Neural cell (in vitro differentiated cells): ENCODE measurements around the gene CDCA5. TPM values are rescaled to one million over a fixed set of nuclear protein-coding genes. Genes with fewer than 3 reads are reported as not detected.

Experiments
- H2AFZ ChIP-seq: fragments of 200-600, 300-800 bp; sonication (generic), shearing (Covaris generic); 2 replicates; pipeline ENCODE4 v1.6.0; 2014; ENCODE audit warnings: low read depth, mild to moderate bottlenecking, antibody characterized with exemption, low read length, moderate library complexity
- H3F3A ChIP-seq: fragments of 200-600 bp; shearing (Covaris generic); 2 replicates; pipeline ENCODE4 v1.6.1; 2016; ENCODE audit warnings: mild to moderate bottlenecking, moderate library complexity, mixed read lengths, antibody characterized with exemption, low read length; ENCODE audit not compliant: insufficient read depth, poor library complexity, severe bottlenecking
- H3K27ac ChIP-seq: fragments of 200-600, 300-800 bp; sonication (generic), shearing (Covaris generic); 2 replicates; pipeline ENCODE4 v1.5.1; 2014; ENCODE audit warnings: mild to moderate bottlenecking, low read length, moderate library complexity
- H3K27me3 ChIP-seq: fragments of 300-800, 200-600 bp; sonication (generic), shearing (Covaris generic); 2 replicates; pipeline ENCODE4 v1.6.0; 2014; ENCODE audit warnings: mild to moderate bottlenecking, low read depth, low read length, moderate library complexity; ENCODE audit not compliant: insufficient read depth
- H3K36me3 ChIP-seq: fragments of 300-800, 200-600 bp; sonication (generic), shearing (Covaris generic); 2 replicates; pipeline ENCODE4 v1.5.1; 2014; ENCODE audit warnings: mild to moderate bottlenecking, antibody characterized with exemption, low read length, moderate library complexity; ENCODE audit not compliant: insufficient read depth
- H3K4me2 ChIP-seq: fragments of 300-800, 200-600 bp; sonication (generic), shearing (Covaris generic); 2 replicates; pipeline ENCODE4 v1.6.0; 2014; ENCODE audit warnings: mild to moderate bottlenecking, low read length
- H3K4me3 ChIP-seq: fragments of 300-800, 200-600 bp; sonication (generic), shearing (Covaris generic); 2 replicates; pipeline ENCODE4 v1.5.1; 2014; ENCODE audit warnings: mild to moderate bottlenecking, low read length, moderate library complexity
- H3K79me2 ChIP-seq: fragments of 200-600 bp; shearing (Covaris generic); replicated peaks from 2 replicates; pipeline ENCODE4 v1.6.0; 2014; ENCODE audit warnings: mild to moderate bottlenecking, low read length, moderate library complexity; ENCODE audit not compliant: insufficient read depth
- H3K9ac ChIP-seq: fragments of 300-800, 200-600 bp; sonication (generic), shearing (Covaris generic); 2 replicates; pipeline ENCODE4 v1.6.1; 2016; ENCODE audit warnings: mild to moderate bottlenecking, low read length, mixed read lengths
- H3K9me2 ChIP-seq: fragments of 200-600 bp; shearing (Covaris generic); 2 replicates; pipeline ENCODE4 v1.6.1; 2016; ENCODE audit warnings: mild to moderate bottlenecking, low read length, mixed read lengths; ENCODE audit not compliant: insufficient read depth
- H3K9me3 ChIP-seq: fragments of 200-600, 300-800 bp; sonication (generic), shearing (Covaris generic); 2 replicates; pipeline ENCODE4 v1.6.1; 2016; ENCODE audit warnings: mild to moderate bottlenecking, mixed run types, low read length, moderate library complexity, mixed read lengths
- H4K20me1 ChIP-seq: fragments of 200-600 bp; shearing (Covaris generic); 2 replicates; pipeline ENCODE4 v1.6.1; 2016; ENCODE audit warnings: mild to moderate bottlenecking, mixed run types; ENCODE audit not compliant: insufficient read depth
- EP300 ChIP-seq: fragments of 450-650 bp; conservative IDR thresholded peaks from 2 replicates; pipeline ENCODE4 v1.6.1; 2014; ENCODE audit warnings: antibody characterized with exemption, mild to moderate bottlenecking, moderate library complexity; ENCODE audit not compliant: poor library complexity, severe bottlenecking
- EZH2 ChIP-seq: fragments of 200-600, 300-800 bp; shearing (Covaris generic), sonication (generic); IDR thresholded peaks from 2 replicates; pipeline ENCODE4 v1.6.1; 2014; ENCODE audit warnings: antibody characterized with exemption, low read length, borderline replicate concordance, mild to moderate bottlenecking; ENCODE audit not compliant: insufficient read depth, poor library complexity, severe bottlenecking
- MXI1 ChIP-seq: fragments of 450-650 bp; conservative IDR thresholded peaks from 2 replicates; pipeline ENCODE4 v1.6.1; 2014; ENCODE audit warnings: antibody characterized with exemption, mild to moderate bottlenecking; ENCODE audit not compliant: poor library complexity, severe bottlenecking
- POLR2AphosphoS5 ChIP-seq: IDR thresholded peaks from 2 replicates; pipeline ENCODE4 v1.6.1; 2012
- RAD21 ChIP-seq: fragments of 450-650 bp; conservative IDR thresholded peaks from 2 replicates; pipeline ENCODE4 v1.6.1; 2014; ENCODE audit warnings: antibody characterized with exemption, mild to moderate bottlenecking, moderate library complexity
- SMC3 ChIP-seq: fragments of 450-650 bp; conservative IDR thresholded peaks from 2 replicates; pipeline ENCODE4 v1.6.1; 2014; ENCODE audit warnings: antibody characterized with exemption, mild to moderate bottlenecking, moderate library complexity; ENCODE audit not compliant: poor library complexity
- TAF1 ChIP-seq: IDR thresholded peaks from 2 replicates; pipeline ENCODE4 v1.6.1; 2012; ENCODE audit warnings: low read depth
- polyA plus RNA-seq: library from polyadenylated mRNA; depleted of rRNA; stranded (reverse); fragments of >200 nt; gene quantifications from 2 replicates; pipeline ENCODE4 v1.2.3, GENCODE V29; 2014
- TF ChIP-seq, protein P1 (sequence below): fragments of 450-650 bp; IDR thresholded peaks from 2 replicates; pipeline ENCODE4 v1.5.1; 2014; ENCODE audit warnings: antibody characterized with exemption, mild to moderate bottlenecking, moderate library complexity; ENCODE audit not compliant: poor library complexity, severe bottlenecking
- TF ChIP-seq, protein P2 (sequence below): IDR thresholded peaks from 2 replicates; pipeline ENCODE4 v1.6.1; 2012; ENCODE audit warnings: borderline replicate concordance

The CDCA5 gene
- polyA plus RNA-seq, 1 donor from 2014 or later, result 2.3 TPM

DNA sequence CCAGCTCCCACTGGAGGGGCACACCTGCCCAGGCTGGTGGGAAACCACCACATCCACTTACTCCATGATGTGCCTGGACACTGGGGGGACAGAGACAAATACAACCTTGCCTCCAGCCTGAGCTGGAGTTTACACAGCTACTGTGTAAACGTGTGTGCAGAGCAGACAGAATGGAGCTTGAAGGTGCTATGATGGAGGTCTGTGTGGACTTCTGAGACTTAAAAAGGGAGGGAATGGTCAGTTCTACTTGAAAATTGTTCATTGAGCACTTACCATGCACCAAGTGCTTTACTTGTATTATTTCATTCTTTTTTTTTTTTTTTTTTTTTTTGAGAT, 11.2 kb downstream of the CDCA5 start:
- H3K79me2 ChIP-seq, result no peaks in the 10 kb centered on the region
- H3K4me2 ChIP-seq, result no peak overlapping the region
- no peak overlapping the region for H2AFZ ChIP-seq
- no peak overlapping the region for H3K4me3 ChIP-seq
- no peaks in the 10 kb centered on the region for H3F3A ChIP-seq
- H3K36me3 ChIP-seq, result no peaks in the 10 kb centered on the region
- H3K9me3 ChIP-seq, result no peaks in the 10 kb centered on the region
- TF ChIP-seq, protein P1, sequence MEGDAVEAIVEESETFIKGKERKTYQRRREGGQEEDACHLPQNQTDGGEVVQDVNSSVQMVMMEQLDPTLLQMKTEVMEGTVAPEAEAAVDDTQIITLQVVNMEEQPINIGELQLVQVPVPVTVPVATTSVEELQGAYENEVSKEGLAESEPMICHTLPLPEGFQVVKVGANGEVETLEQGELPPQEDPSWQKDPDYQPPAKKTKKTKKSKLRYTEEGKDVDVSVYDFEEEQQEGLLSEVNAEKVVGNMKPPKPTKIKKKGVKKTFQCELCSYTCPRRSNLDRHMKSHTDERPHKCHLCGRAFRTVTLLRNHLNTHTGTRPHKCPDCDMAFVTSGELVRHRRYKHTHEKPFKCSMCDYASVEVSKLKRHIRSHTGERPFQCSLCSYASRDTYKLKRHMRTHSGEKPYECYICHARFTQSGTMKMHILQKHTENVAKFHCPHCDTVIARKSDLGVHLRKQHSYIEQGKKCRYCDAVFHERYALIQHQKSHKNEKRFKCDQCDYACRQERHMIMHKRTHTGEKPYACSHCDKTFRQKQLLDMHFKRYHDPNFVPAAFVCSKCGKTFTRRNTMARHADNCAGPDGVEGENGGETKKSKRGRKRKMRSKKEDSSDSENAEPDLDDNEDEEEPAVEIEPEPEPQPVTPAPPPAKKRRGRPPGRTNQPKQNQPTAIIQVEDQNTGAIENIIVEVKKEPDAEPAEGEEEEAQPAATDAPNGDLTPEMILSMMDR, result no peak
- TF ChIP-seq RAD21 (no peak), POLR2AphosphoS5 (no peak), MXI1 (no peak), SMC3 (no peak)
- no peak overlapping the region for H3K9ac ChIP-seq
- no peaks in the 10 kb centered on the region for H3K9me2 ChIP-seq
- H4K20me1 ChIP-seq, result no peaks in the 10 kb centered on the region
- H3K27ac ChIP-seq, result no peak overlapping the region
- H3K27me3 ChIP-seq, result no peaks in the 10 kb centered on the region

DNA sequence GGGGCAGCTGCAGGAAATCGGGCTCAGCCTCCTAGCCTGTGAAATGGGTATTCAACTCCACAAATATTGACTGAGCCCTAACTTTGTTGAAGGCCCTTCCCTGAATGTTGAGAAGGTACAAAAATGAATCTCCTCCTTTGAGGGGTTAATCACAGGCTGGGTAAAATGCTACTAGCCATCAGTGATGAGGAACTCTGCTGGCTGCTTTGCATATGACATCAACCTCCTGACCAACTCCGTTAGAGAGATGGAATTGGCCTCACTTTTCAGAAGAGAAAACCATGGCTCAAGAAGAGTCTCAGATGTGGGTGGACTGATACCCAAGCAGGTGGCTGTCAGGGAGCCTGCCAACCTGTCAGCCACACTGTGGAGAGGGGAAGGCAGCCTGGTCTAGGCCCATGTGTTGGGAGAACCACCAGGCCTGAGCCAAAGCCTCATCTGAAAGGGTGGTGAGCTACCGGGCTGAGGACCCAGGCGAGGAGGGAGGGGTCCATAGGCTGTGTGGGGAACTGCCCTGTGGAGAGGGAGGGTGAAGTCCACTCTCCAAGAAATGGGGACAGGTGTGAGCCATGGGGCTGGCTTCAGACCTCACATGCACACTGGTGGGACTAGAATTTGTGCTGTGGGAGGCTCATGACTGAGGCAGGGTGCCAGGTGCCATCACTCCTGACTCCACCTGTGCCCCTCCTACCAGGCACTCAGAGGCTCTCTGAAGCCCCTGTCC, 11.8 kb downstream of the CDCA5 start:
- Histone ChIP-seq H3K4me2 (no peak overlapping the region), H2AFZ (no peak overlapping the region), H3K79me2 (no peaks in the 10 kb centered on the region), H3F3A (no peaks in the 10 kb centered on the region), H3K27me3 (no peaks in the 10 kb centered on the region), H3K27ac (no peak overlapping the region), H3K9me3 (no peaks in the 10 kb centered on the region), H3K4me3 (no peak overlapping the region), H4K20me1 (no peaks in the 10 kb centered on the region), H3K36me3 (no peaks in the 10 kb centered on the region), H3K9ac (no peak overlapping the region), H3K9me2 (no peaks in the 10 kb centered on the region)
- TF ChIP-seq RAD21 (no peak), MXI1 (no peak), TAF1 (no peak), SMC3 (no peak), EP300 (no peak), EZH2 (no peak), POLR2AphosphoS5 (no peak)
- TF ChIP-seq, protein P2, sequence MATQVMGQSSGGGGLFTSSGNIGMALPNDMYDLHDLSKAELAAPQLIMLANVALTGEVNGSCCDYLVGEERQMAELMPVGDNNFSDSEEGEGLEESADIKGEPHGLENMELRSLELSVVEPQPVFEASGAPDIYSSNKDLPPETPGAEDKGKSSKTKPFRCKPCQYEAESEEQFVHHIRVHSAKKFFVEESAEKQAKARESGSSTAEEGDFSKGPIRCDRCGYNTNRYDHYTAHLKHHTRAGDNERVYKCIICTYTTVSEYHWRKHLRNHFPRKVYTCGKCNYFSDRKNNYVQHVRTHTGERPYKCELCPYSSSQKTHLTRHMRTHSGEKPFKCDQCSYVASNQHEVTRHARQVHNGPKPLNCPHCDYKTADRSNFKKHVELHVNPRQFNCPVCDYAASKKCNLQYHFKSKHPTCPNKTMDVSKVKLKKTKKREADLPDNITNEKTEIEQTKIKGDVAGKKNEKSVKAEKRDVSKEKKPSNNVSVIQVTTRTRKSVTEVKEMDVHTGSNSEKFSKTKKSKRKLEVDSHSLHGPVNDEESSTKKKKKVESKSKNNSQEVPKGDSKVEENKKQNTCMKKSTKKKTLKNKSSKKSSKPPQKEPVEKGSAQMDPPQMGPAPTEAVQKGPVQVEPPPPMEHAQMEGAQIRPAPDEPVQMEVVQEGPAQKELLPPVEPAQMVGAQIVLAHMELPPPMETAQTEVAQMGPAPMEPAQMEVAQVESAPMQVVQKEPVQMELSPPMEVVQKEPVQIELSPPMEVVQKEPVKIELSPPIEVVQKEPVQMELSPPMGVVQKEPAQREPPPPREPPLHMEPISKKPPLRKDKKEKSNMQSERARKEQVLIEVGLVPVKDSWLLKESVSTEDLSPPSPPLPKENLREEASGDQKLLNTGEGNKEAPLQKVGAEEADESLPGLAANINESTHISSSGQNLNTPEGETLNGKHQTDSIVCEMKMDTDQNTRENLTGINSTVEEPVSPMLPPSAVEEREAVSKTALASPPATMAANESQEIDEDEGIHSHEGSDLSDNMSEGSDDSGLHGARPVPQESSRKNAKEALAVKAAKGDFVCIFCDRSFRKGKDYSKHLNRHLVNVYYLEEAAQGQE, result no peak
- TF ChIP-seq, protein P1, result no peak
